Measurements from ENCODE around the gene NHLRC4. TPM values are rescaled to one million over a fixed set of nuclear protein-coding genes. Genes with fewer than 3 reads are reported as not detected.

NHLRC4 gene
- total and polyA plus RNA-seq, 8 donors: 0.35 to 1.4 (median 0.92) TPM; not detected in 3

GRCh38 chr16:537415-538335, 29.1 kb upstream of the NHLRC4 start:
- WGBS, 5 donors: 93 to 98% (median 94%) methylated on average over 38 to 60 of the region's 60 CpGs
- TF ChIP-seq, protein P1, sequence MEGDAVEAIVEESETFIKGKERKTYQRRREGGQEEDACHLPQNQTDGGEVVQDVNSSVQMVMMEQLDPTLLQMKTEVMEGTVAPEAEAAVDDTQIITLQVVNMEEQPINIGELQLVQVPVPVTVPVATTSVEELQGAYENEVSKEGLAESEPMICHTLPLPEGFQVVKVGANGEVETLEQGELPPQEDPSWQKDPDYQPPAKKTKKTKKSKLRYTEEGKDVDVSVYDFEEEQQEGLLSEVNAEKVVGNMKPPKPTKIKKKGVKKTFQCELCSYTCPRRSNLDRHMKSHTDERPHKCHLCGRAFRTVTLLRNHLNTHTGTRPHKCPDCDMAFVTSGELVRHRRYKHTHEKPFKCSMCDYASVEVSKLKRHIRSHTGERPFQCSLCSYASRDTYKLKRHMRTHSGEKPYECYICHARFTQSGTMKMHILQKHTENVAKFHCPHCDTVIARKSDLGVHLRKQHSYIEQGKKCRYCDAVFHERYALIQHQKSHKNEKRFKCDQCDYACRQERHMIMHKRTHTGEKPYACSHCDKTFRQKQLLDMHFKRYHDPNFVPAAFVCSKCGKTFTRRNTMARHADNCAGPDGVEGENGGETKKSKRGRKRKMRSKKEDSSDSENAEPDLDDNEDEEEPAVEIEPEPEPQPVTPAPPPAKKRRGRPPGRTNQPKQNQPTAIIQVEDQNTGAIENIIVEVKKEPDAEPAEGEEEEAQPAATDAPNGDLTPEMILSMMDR (IDR thresholded peaks at IDR 0.05): no peak
- TF ChIP-seq EP300 (IDR thresholded peaks at IDR 0.05): no peak
- TF ChIP-seq POLR2AphosphoS5 (IDR thresholded peaks at IDR 0.05): no peak
- TF ChIP-seq POLR2A (IDR thresholded peaks at IDR 0.05): no peak
- H3K27me3 ChIP-seq: no peaks in the 10 kb centered on the region
- H3K27ac ChIP-seq: no peak overlapping the region
- H3K4me1 ChIP-seq: peaks cover 29 to 43% (median 36%) of the 10 kb centered on the region in 4 donors
- H3K9me3 ChIP-seq: no peaks in the 10 kb centered on the region
- DNase-seq: no peak
- intact Hi-C loops (cut with DNase I; ENCODE audit: low total_unique reads): no loop called here
- H3K4me3 ChIP-seq: no peak overlapping the region
- H3K36me3 ChIP-seq: peaks cover 16 to 85% (median 58%) of the 10 kb centered on the region in 4 donors

- Histone ChIP-seq H3K27ac (no peak overlapping the region), H3K4me3 (no peak overlapping the region), H3K27me3 (no peaks in the 10 kb centered on the region), H3K9me3 (no peaks in the 10 kb centered on the region), H3K4me1 (peaks cover 10 to 35% (median 24%) of the 10 kb centered on the region in 4 donors), H3K36me3 (peaks cover 16 to 88% (median 58%) of the 10 kb centered on the region in 4 donors)
- WGBS, 5 donors: 87 to 95% (median 91%) methylated on average over 19 to 34 of the region's 34 CpGs
- no peak for DNase-seq
- TF ChIP-seq POLR2AphosphoS5 (IDR thresholded peaks at IDR 0.05) (no peak), EP300 (IDR thresholded peaks at IDR 0.05) (no peak), POLR2A (IDR thresholded peaks at IDR 0.05) (no peak)
- TF ChIP-seq, protein P1 (IDR thresholded peaks at IDR 0.05): no peak
- intact Hi-C loops (cut with DNase I; ENCODE audit: low total_unique reads): no loop called here
Measured at GRCh38 chr16:539901-540530, 26.8 kb upstream of the NHLRC4 start.

GRCh38 chr16:540645-541340, 26.0 kb upstream of the NHLRC4 start:
- no peak for TF ChIP-seq POLR2A (IDR thresholded peaks at IDR 0.05)
- TF ChIP-seq, protein P1 (IDR thresholded peaks at IDR 0.05): no peak
- no peak for TF ChIP-seq POLR2AphosphoS5 (IDR thresholded peaks at IDR 0.05)
- no peak for TF ChIP-seq EP300 (IDR thresholded peaks at IDR 0.05)
- intact Hi-C loops (cut with DNase I; ENCODE audit: low total_unique reads): no loop called here
- 84 to 88% (median 86%) methylated on average over 9 to 29 of the region's 29 CpGs for WGBS, 5 donors
- Histone ChIP-seq H3K4me1 (peaks cover 3 to 27% (median 17%) of the 10 kb centered on the region in 4 donors), H3K9me3 (no peaks in the 10 kb centered on the region), H3K36me3 (peaks cover 16 to 80% (median 55%) of the 10 kb centered on the region in 4 donors), H3K27me3 (no peaks in the 10 kb centered on the region), H3K4me3 (no peak overlapping the region), H3K27ac (no peak overlapping the region)
- no peak for DNase-seq

Data from stomach (tissue), 9 donors.